Measurements from ENCODE around the gene PIP5K1C. TPM values are rescaled to one million over a fixed set of nuclear protein-coding genes. Genes with fewer than 3 reads are reported as not detected.

The PIP5K1C gene
- total RNA-seq, 1 experiment from 2014 or later: 34.0 TPM

DNA sequence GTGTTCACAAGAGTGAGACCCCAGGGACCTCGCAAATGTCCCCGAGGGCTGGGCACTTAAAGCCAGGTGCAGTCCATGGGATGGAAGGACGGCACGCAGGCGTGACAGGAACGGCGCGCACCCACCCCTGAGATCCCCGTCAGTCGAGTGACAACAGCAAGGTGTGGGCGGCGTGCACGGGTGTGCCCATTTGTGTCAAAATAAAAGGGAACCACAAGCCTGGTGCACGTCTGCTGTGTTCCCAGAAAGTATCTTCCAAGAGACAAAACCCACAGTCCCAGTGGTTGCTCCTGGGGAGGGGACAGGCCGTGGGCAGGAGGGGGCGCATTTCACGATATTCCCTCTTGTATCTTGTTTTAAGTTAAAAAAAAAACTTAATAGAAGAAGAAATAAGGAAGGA, 58.0 kb downstream of the PIP5K1C start (continued):
- TF ChIP-seq, protein P1, sequence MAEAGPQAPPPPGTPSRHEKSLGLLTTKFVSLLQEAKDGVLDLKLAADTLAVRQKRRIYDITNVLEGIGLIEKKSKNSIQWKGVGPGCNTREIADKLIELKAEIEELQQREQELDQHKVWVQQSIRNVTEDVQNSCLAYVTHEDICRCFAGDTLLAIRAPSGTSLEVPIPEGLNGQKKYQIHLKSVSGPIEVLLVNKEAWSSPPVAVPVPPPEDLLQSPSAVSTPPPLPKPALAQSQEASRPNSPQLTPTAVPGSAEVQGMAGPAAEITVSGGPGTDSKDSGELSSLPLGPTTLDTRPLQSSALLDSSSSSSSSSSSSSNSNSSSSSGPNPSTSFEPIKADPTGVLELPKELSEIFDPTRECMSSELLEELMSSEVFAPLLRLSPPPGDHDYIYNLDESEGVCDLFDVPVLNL (CRISPR knock-in tag; IDR thresholded peaks at IDR 0.05; ENCODE audit: borderline replicate concordance, low read depth): no peak
- TF ChIP-seq, protein P2, sequence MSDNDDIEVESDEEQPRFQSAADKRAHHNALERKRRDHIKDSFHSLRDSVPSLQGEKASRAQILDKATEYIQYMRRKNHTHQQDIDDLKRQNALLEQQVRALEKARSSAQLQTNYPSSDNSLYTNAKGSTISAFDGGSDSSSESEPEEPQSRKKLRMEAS (CRISPR knock-in tag; IDR thresholded peaks at IDR 0.05): no peak
- no peak for TF ChIP-seq MYBL2 (CRISPR knock-in tag; IDR thresholded peaks at IDR 0.05)

DNA sequence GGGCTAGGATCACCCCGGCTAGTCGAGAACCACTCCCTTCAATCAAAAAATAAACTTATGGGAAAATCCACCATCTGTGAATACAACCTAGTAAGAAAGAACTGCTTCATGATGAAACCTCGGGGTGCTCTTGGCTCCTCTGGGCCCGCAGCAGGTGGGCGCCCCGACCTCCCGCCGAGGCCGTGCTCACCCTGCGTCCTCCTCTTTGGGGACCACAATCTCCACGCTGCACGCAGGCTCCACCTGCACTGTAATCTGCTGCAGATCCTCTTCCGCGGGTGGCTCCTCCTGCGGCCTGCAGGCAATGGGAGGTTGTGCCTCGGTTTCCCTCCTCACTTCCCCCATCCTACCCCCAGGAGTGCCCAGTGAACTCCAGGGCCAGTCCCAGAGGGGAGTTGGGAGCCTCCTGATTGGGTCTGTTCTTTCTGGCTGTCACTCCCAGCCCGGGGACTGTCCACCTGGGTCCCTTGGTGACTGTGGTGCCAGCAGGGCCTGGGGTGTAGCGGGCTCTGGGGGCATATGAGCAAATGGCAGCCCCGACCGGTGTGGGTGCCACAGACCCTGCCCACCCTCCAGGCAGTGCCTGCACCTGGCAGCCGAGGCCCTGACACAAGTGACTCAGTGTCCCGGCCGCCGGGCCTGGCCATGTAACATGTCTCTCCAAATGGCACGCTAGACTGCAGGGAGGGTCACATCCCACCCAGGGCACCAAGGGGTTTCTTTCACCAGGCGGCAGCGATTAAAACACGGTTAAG, 58.6 kb downstream of the PIP5K1C start:
- ChIA-PET POLR2A (no interaction called here), CTCF (no interaction called here)
- Mint-ChIP-seq H3K4me3 (no peak overlapping the region), H3K27ac (no peak overlapping the region), H3K4me1 (no peaks in the 10 kb centered on the region), H3K27me3 (ENCODE audit: low read depth) (no peaks in the 10 kb centered on the region), H3K9me3 (no peaks in the 10 kb centered on the region), H3K36me3 (peaks cover 10% of the 10 kb centered on the region; the same call in 1 of the 2 replicates)
- DNase-seq (ENCODE audit: low spot score) (no peak), ATAC-seq (no peak)
- TF ChIP-seq, protein P3, sequence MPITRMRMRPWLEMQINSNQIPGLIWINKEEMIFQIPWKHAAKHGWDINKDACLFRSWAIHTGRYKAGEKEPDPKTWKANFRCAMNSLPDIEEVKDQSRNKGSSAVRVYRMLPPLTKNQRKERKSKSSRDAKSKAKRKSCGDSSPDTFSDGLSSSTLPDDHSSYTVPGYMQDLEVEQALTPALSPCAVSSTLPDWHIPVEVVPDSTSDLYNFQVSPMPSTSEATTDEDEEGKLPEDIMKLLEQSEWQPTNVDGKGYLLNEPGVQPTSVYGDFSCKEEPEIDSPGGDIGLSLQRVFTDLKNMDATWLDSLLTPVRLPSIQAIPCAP (CRISPR knock-in tag; IDR thresholded peaks at IDR 0.05): no peak
- TF ChIP-seq, protein P4, sequence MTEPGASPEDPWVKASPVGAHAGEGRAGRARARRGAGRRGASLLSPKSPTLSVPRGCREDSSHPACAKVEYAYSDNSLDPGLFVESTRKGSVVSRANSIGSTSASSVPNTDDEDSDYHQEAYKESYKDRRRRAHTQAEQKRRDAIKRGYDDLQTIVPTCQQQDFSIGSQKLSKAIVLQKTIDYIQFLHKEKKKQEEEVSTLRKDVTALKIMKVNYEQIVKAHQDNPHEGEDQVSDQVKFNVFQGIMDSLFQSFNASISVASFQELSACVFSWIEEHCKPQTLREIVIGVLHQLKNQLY (CRISPR knock-in tag; IDR thresholded peaks at IDR 0.05): no peak
- no peak for TF ChIP-seq PRRX2 (CRISPR knock-in tag; IDR thresholded peaks at IDR 0.05)
- TF ChIP-seq, protein P5, sequence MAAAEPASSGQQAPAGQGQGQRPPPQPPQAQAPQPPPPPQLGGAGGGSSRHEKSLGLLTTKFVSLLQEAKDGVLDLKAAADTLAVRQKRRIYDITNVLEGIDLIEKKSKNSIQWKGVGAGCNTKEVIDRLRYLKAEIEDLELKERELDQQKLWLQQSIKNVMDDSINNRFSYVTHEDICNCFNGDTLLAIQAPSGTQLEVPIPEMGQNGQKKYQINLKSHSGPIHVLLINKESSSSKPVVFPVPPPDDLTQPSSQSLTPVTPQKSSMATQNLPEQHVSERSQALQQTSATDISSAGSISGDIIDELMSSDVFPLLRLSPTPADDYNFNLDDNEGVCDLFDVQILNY (CRISPR knock-in tag; IDR thresholded peaks at IDR 0.05): no peak
- TF ChIP-seq, protein P2 (CRISPR knock-in tag; IDR thresholded peaks at IDR 0.05): no peak
- TF ChIP-seq TEAD1 (CRISPR knock-in tag; IDR thresholded peaks at IDR 0.05): no peak
- no peak for TF ChIP-seq ZNF423 (CRISPR knock-in tag; IDR thresholded peaks at IDR 0.05)
- no peak for TF ChIP-seq HMGA2 (CRISPR knock-in tag; IDR thresholded peaks at IDR 0.05)
- TF ChIP-seq SMAD4 (CRISPR knock-in tag; IDR thresholded peaks at IDR 0.05): no peak
- no peak for TF ChIP-seq NFATC4 (CRISPR knock-in tag; IDR thresholded peaks at IDR 0.05)
- no peak for TF ChIP-seq ZNF232 (CRISPR knock-in tag; IDR thresholded peaks at IDR 0.05)
- TF ChIP-seq ETV6 (CRISPR knock-in tag; IDR thresholded peaks at IDR 0.05): no peak
- TF ChIP-seq, protein P6, sequence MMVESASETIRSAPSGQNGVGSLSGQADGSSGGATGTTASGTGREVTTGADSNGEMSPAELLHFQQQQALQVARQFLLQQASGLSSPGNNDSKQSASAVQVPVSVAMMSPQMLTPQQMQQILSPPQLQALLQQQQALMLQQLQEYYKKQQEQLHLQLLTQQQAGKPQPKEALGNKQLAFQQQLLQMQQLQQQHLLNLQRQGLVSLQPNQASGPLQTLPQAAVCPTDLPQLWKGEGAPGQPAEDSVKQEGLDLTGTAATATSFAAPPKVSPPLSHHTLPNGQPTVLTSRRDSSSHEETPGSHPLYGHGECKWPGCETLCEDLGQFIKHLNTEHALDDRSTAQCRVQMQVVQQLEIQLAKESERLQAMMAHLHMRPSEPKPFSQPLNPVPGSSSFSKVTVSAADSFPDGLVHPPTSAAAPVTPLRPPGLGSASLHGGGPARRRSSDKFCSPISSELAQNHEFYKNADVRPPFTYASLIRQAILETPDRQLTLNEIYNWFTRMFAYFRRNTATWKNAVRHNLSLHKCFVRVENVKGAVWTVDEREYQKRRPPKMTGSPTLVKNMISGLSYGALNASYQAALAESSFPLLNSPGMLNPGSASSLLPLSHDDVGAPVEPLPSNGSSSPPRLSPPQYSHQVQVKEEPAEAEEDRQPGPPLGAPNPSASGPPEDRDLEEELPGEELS (CRISPR knock-in tag; IDR thresholded peaks at IDR 0.05): no peak
- no peak for TF ChIP-seq GTF2I (CRISPR knock-in tag; conservative IDR thresholded peaks at IDR 0.05)
- TF ChIP-seq ZNF263 (CRISPR knock-in tag; IDR thresholded peaks at IDR 0.05; ENCODE audit: low read depth): no peak
- TF ChIP-seq JUN (CRISPR knock-in tag; IDR thresholded peaks at IDR 0.05): no peak
- TF ChIP-seq, protein P7, sequence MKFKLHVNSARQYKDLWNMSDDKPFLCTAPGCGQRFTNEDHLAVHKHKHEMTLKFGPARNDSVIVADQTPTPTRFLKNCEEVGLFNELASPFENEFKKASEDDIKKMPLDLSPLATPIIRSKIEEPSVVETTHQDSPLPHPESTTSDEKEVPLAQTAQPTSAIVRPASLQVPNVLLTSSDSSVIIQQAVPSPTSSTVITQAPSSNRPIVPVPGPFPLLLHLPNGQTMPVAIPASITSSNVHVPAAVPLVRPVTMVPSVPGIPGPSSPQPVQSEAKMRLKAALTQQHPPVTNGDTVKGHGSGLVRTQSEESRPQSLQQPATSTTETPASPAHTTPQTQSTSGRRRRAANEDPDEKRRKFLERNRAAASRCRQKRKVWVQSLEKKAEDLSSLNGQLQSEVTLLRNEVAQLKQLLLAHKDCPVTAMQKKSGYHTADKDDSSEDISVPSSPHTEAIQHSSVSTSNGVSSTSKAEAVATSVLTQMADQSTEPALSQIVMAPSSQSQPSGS (CRISPR knock-in tag; IDR thresholded peaks at IDR 0.05; ENCODE audit: borderline replicate concordance, low read depth): no peak
- TF ChIP-seq, protein P8, sequence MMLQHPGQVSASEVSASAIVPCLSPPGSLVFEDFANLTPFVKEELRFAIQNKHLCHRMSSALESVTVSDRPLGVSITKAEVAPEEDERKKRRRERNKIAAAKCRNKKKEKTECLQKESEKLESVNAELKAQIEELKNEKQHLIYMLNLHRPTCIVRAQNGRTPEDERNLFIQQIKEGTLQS (CRISPR knock-in tag; conservative IDR thresholded peaks at IDR 0.05): no peak
